HG03175 (cell line): ENCODE results near the gene BICD1.
A peak's percentile ranks its signal among the peaks of the same experiment; 100 is the strongest.
"Not testable (repeated sequence)": the region's sequence is repeated elsewhere in the genome, so short reads cannot be mapped to it uniquely, and the experiment has no call there.

Source experiments
- ATAC-seq: cut with Tn5 transposase; IDR thresholded peaks from one replicate; pipeline ENCODE4 v1.9.1; 2021; ENCODE audit warnings: mild to moderate bottlenecking, moderate library complexity; ENCODE audit not compliant: unreplicated experiment

The BICD1 gene

DNA sequence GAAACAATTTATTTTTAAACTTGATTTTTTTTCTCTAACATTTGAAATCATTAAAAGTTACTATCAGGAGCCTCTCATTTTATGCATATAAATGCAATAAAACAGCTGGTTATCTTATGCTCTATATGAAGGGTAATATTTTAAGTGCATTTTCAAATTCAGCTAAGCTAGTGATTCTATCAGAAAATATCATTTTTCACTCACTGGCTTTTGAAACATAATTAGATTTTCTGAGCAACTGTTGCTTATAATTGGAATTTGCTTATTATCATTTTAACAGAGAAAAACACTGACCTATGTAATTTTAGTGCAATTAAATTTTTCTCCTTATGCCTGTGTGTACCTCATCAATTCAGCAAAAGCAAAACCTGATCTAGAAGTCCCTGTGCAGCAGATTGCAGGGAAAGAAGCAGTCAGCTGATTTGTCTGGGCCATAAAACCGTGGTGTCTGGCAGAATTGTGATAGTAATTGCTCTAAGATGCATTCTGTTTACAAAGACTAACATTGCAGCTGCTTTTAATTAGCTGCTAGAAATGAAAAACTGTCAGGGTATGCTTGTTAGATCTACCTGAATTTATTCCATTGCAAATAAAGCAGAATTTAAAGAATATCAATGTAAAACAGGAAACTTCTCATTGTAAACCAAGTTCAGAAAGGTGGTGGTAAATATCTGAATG, 75.0 kb downstream of the BICD1 start:
- no peak for ATAC-seq

DNA sequence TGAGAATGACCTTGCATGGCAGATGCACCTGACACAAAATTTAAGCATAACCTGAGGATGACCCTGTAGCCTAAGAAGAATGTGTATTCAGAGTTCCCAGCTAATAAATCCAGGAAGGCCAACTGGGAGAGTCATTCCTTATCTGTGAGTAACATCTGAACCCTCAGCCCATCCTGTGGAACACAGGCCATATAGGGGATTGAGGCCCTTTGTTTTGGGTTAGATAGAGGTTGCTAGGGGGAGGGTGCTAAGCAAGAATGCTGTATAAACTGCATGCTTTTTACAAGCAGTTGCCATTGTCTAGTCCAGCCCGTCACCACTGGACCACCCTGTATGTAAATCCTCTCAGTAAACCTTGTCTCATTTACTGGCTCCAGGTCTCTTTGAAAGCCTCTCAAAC, 77.0 kb downstream of the BICD1 start:
- no peak for ATAC-seq

DNA sequence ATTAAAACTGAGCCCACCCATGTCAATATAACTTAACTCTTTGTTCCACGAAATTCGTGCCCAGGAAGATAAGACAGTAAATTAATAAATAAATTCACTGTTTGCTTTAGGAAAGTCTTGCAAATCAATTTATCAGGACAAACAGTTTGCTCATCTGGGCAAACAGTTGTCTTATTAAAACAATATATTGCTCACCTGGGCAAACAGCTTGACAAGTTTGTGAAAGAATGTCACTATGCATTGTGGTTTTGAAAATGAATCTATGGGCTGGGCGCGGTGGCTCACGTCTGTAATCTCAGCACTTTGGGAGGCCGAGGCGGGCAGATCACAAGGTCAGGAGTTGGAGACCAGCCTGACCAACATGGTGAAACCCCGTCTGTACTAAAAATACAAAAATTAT, 80.5 kb downstream of the BICD1 start:
- ATAC-seq = not testable (repeated sequence)

DNA sequence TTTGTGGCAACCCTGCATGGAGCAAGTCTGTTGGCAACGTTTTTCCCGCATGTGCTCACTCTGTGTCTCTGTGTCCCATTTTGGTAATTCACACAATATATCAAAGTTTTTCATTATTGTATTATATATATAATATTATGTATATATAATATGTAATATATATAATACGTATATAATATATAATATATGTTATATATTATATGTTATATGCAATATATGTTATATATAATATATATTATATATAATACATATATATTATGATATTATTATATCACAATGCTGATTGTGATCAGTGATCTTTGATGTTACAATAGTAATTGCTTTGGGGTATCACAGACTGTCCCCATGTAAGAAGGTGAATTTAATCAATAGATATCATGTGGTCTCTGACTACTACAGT, 84.8 kb downstream of the BICD1 start:
- ATAC-seq = no peak

DNA sequence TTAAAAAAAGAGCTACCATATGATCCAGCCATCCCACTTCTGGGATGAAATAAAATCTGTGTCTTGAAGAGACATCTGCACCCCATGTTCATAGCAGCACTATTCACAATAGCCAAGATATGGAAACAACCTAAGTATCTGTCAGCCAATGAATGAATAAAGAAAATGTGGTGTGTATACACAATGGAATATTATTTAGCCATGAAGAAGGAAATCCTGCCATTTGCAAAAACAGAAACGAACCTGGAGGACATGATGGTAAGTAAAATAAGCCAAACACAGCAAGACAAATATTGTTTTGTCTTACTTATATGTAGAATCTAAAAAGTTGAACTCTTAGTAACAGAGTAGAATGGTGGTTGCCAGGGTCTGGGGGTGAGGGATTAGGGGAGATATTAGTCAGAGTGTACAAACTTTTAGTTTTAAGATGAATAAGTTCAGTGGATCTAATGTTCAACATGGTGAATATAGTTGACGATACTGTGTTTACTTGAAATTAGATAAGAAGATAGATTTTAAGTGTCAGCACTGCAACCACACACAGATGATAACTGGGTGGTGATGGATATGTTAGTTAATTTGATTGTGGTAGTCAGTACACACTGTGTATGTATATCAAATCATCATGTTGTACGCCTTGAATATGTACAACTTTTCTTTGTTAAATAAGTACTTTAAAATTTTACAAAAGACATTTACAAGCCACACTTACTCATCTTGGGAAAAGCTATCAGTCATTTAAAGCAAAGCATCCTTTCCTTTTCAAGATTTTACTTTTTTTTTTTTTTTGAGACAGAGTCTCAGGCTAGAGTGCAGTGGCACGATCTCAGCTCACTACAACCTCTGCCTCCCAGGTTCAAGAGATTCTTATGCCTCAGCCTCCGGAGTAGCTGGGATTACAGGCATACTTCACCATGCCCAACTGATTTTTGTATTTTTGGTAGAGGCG, 89.9 kb downstream of the BICD1 start:
- no peak for ATAC-seq

DNA sequence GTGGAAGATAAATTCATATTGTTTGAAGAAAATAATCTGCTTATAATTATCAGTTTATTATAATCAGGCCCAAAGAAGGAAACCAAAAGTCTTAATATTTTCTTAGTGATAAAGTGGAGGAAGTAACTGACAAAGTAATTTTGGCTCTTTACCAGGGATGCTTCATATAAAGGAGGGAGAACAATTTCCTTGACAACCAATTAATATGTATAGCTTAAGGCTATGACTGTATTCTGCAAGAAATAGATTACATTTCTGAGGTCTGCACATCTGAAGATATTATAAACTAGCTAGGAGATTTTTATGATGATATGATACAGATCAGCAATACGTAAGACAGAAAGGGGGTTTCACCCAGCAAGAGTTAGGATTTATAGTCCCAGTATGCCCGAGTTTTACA, 90.8 kb downstream of the BICD1 start:
- no peak for ATAC-seq

DNA sequence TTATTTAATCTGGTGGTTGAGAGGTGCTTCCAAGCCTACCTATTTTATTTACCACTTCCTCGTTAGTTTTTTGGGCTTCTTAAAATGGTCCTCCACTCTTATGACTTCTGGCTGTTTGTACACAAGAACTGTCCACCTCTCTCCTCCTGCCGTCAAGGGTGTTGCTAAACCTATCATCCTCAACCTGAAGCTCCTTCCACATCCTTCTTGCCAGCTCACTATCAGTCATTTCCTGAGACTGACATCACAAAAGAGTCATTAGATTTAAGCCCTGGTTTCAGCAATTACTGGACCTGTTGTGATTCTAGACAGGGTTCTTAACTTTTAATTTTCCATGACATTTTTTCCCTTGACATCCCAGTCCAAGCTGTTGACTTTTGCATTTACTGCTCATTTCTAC, 91.9 kb downstream of the BICD1 start:
- ATAC-seq = no peak

DNA sequence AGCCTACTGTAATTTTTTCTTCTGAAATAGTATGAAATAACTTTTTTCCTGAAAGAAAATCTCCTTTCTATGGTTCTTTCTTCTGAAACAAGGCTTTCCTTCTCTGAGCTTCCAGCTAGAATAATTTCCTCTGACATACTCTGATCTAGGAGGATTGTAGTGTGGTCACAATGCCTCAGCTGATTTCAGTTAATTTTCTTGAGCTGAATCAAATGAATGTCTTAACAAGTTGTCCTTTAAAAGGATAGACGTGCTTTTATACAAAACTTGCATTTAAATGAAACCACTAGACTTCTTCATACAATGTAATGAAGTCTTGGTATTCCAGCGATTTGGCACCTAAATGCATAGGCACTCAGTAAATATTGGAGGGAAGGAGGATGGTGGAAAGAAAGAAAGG, 94.4 kb downstream of the BICD1 start:
- ATAC-seq = no peak

DNA sequence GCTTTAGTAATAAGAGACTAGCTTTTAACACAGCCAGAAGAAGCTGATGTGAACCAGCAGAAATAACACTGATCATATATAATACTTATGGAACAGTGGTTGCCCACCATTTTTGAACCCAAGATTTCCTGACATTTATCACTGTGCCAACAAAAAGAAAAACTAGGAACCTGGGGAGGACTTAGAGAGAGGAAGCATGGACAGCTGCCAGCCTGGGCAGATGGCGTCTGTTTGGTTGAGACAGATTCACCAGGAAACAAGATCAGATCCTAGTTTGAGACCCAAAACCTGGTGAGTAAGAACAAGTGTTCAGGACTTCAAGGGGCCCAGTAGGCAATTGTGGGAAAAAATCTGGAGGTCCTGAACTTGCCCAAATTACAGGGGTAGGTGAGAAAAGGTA, 95.3 kb downstream of the BICD1 start:
- no peak for ATAC-seq

DNA sequence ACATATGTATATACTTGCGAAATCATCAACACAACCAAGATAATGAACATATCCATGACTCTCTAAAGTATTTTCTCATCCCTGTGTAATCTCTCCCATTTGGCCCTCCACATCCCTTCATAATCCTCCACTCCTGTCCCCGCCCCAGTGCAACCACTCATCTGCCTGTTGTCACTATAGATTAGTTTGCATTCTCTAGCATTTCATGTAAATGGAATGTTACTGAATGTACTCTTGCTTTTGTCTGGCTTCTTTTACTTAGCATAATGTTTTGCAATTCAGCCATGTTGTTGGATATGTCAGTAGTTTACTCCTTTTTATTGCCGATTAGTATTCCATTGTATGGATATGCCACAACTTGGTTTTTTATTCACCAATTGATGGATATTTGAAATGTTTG, 99.1 kb downstream of the BICD1 start:
- no peak for ATAC-seq

DNA sequence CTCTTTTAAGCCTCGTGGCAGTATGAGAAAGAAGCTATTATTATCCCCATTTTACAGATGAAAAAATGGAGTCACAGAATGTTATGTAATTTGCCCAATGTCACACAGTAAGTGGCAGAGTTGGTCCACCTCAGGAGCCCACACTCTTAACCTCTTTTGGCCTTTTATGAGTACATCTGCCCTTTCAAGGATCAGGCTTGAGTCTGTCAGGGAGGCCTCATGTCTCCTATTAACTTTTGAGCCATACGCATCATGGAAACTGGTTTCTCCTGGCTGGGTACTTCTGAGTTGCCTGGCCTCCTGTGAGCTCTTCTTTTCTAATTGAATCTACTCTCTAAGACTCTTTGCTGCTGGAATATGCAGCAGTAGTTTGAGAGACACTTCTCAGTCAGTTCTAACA, 101.7 kb downstream of the BICD1 start:
- no peak for ATAC-seq

DNA sequence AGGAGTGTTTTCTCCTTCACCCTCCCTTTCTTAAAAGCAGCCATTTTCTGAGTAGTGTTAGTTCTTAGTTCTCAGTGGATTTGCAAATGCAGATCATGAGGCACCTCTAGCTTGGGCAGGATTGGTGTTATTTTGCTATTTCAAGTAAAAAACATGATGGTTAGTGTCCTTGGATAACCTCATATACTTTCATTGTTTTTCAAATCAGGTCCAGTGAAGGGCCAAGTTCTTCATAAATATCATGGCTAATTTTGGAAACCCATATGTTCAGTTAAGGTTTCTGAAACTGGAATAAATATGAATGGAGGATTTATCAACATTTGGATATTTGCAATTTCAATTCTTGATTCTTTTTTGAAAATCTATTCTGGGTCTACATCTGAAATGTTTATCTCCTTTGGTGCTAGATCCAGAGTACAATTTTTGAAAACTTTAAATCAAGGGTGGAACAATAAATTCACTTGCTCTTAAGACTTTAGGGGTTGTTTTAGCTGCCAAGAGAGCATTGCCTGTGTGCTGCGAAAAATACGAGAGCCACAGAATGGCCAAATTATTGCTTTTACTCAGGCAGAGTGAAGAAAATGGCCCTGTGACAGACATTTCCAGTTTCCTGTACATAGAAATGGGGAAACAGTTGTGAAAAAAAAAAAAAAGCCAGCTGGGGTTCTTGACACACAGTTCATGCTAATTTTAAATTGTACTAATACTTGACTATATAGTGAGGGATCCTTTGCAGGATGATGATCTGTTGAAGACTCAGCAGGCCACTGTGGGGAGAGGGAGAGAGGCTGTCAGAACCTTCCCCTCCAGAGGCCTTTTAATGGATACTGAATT, 104.6 kb downstream of the BICD1 start:
- no peak for ATAC-seq

DNA sequence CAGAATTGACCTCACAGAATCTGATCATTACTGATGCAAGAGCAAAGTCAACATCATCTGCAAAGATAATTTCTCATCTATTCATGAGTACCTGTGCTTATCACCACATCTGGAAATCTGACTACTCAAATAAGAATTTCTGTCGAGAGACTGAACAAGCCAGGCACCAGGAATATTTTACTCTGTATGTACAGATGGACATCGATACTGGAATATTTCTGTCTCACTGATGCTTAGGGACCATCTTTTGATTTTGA, 105.2 kb downstream of the BICD1 start:
- ATAC-seq = no peak

DNA sequence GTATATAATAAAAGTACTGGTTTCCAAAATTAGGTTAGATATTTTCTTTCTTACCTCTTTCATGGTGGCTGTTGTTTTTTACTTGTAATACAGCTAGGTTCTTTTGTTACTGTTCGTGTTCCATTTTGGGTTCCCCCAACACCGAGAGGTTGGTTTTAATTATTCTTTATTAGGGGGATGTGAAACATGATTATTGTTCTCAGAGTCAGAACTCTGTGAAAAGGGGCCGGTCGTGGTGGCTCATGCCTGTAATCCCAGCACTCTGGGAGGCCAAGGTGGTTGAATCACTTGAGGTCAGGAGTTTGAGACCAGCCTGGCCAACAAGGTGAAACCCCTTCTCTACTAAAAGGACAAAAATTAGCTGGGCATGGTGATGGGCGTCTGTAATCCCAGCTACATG, 108.1 kb downstream of the BICD1 start:
- no peak for ATAC-seq

DNA sequence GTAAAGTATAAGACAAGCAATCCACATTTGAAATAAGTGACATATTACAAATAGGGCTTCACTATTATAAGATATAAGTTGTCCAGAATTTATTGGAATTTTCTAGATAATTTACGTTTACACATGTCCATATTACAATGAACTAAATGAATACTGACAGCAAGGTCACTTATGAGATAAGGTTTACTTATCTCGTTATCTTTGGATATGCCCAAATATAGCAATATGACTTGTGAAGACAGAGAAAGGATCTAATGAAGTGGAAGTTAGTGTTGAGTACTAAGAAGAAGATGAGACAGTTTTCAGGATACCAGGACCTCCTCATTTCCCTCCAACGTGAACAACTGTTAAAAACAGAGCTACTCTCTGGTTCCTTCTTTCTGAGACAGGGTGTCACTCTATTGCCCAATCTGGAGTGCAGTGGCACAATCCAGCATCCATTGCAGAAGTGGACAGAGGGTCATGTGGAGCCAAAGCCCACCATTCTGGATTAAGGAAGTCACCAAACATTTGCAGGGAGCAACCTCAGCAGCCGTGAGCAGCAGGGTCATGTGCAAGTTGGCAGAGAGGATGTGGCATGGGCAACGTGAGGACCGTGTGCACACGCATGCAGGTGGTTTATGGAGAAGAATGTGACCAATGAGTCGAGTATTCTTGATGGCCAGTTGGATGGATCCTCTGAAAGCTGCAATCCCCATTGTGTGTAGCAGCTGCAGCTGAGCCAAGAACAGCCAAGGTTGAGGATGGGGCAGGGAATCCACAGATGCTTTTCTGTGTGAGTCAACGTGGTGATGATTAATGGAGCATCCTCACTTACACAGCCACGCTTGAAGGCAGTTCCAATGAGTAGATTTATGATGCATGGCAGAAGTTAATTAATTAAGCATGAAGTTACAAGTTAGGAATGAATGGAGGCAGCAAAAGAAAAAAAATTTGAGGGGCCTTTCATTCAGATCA, 111.0 kb downstream of the BICD1 start:
- no peak for ATAC-seq

DNA sequence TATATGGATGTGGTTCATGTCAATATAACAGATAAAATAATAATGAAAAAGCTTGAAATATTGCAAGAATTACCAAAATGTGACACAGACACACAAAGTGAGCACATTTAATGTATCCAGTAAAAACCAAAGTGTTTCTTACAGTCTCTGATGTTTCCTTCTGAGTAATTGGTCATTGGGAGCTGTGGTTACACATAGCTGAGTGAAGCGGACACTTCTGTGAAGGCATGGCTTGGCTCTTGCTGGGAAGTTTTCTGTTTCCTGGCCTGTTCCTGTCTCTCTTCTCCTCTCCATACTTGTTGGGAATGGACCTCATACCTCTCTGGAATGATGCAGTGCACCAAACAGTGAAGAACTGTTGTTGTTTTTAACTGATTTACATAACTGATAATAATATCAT, 117.3 kb downstream of the BICD1 start:
- no peak for ATAC-seq

DNA sequence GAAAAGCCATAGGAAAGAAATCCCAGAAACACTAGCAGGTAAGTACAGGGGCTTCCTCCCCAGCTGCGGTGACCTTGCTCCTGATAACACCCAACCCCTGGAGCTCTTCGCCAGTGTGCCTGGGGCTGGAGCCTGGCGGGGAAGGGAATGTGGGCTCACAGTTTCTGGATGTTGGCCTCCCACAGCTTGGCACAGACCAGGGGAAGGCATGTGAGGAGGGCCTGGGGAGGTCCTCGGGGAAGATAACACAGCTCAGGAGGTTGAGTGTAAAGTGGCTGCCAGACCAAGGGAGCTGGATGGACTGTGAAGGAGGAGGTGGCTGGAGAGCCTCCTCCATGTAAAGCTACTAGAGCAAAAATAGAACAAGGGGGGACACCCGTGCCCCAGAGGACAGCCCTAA, 120.1 kb downstream of the BICD1 start:
- no peak for ATAC-seq

DNA sequence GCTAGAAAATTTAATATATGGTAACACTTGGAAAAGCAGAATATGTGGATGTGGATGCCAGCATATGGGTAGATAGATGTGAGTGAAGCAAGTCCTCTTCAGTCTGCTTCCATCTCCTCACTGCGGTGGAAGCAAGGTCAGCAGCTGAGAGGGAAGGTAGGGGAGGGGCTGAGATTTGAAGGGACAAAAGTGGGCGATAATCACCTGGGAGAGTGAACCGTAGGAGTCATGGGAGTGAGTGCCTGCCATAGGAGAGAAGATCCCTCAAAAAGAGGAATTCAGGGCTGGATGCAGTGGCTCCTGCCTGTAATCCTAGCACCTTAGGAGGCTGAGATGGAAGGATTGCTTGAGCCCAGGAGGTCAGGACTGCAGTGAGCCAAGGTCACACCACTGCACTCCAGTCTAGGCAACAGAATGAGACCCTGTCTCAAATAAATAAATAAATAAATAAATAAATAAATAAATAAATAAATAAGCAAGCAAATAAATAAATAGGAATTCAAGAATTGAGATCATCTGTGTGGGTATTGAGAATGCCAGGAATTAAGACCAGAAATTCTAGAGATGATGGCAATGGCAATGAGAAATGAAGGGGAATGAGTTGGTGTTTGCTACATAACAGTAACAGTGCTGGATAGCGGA, 123.4 kb downstream of the BICD1 start:
- ATAC-seq = no peak

DNA sequence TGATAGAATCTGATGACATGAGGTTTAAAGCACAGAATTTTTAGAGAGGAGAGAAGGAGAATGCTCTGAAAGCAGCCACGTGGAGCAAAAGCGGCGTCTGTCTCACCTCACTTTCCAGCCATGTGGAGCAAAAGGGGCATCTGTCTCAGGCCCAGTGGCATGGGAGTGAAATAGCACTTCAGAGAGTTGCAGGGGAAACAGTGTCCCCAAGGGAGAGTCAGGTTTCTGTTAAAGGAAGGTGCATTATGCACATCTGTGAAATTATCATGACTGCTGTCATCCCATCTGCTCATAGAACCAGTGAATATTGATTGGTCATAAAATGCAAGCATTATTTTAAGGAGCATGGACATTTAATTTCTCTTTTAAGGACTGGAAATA, 124.0 kb downstream of the BICD1 start:
- peak; percentile 60 for ATAC-seq

DNA sequence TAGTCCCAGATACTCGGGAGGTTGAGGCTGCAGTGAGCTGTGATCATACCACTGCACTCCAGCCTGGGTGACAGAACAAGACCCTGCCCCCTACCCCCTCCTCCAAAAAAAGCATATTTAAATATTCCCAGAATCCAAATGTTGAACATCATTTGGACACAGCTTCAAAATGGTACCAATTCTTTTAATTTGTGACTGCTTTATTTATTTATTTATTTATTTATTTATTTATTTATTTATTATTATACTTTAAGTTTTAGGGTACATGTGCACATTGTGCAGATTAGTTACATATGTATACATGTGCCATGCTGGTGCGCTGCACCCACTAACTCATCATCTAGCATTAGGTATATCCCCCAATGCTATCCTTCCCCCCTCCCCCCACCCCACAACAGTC, 124.7 kb downstream of the BICD1 start:
- ATAC-seq = not testable (repeated sequence)
